Endometrial microvascular endothelial cells (primary cell): ENCODE measurements around the gene SALL1. TPM values are rescaled to one million over a fixed set of nuclear protein-coding genes. Genes with fewer than 3 reads are reported as not detected.

Source experiments
- in situ Hi-C: cut with HindIII; loops from 2 replicates; pipeline ENCODE4 v1.10.0; 2017; ENCODE audit warnings: low sequenced_read_pairs, low pct_unique_long_range_greater_than_20kb; ENCODE audit errors: inconsistent ontology term
- total RNA-seq: library from RNA; depleted of rRNA; stranded (reverse); fragments of >200 nt; gene quantifications from one replicate; pipeline ENCODE4 v1.2.3, GENCODE V29; 2015; ENCODE audit errors: inconsistent ontology term

The SALL1 gene
- total RNA-seq, 1 donor from 2014 or later: under 0.01 TPM

GRCh38 chr16:51159865-51160264, 8.8 kb upstream of the SALL1 start:
- in situ Hi-C loops: no loop called here

- in situ Hi-C loops: no loop called here
These were observed 8.2 kb upstream of the SALL1 start for GRCh38 chr16:51159296-51159695.

GRCh38 chr16:51157698-51158097, 6.6 kb upstream of the SALL1 start:
- in situ Hi-C loops: no loop called here

DNA sequence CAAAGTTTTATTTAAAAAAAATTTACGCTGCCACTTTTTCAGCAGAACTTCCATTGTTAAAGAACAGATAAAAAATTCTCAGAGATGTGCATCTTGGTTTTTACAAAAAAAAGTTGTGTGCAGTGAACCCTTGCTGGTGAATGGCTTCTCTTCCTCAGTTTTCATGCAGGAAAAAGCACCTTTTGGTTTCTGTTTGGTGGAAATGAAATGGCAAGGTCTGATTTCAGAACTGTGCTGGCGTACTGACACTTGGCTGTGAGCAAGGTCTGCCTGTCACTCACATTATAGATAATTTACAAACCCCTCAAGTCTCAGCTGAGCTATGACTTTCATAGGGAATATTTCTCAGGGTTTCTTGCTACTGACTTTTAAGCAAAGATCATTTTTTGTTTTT, 5.7 kb upstream of the SALL1 start:
- in situ Hi-C loops: no loop called here

GRCh38 chr16:51155820-51156806, 5.0 kb upstream of the SALL1 start:
- in situ Hi-C loops: no loop called here

- in situ Hi-C loops: no loop called here
These were observed 4.1 kb upstream of the SALL1 start for GRCh38 chr16:51155199-51155607.

- in situ Hi-C loops: no loop called here
These were observed 3.5 kb upstream of the SALL1 start for GRCh38 chr16:51154271-51155171.

DNA sequence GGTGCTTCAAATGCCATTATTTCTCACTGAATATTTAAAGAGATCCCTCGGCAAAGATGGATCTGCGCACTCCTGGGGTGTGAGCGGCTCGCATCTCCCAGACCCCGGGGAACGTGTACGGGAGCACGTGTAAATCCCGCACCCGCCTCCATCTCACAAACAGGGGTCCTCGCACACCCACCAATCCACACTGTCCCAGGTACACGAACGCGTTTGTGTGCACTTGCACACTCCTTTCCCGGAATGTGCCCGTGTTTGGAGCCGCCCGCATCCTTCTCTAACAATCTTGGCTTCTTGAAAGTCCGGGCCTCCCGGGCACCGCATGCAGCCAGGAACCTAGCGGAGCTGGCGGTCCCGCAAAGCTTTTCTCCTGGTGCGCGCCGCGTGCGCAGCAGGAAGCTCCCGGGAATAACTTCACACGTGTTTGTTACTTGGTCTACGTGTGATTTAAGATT, 2.5 kb upstream of the SALL1 start:
- in situ Hi-C loops: no loop called here

GRCh38 chr16:51152691-51153576, 1.9 kb upstream of the SALL1 start:
- in situ Hi-C loops: no loop called here

- in situ Hi-C loops: no loop called here
These were observed 1.0 kb upstream of the SALL1 start for GRCh38 chr16:51151961-51152663.

GRCh38 chr16:51151435-51151960, 428 bp upstream of the SALL1 start:
- in situ Hi-C loops: no loop called here

DNA sequence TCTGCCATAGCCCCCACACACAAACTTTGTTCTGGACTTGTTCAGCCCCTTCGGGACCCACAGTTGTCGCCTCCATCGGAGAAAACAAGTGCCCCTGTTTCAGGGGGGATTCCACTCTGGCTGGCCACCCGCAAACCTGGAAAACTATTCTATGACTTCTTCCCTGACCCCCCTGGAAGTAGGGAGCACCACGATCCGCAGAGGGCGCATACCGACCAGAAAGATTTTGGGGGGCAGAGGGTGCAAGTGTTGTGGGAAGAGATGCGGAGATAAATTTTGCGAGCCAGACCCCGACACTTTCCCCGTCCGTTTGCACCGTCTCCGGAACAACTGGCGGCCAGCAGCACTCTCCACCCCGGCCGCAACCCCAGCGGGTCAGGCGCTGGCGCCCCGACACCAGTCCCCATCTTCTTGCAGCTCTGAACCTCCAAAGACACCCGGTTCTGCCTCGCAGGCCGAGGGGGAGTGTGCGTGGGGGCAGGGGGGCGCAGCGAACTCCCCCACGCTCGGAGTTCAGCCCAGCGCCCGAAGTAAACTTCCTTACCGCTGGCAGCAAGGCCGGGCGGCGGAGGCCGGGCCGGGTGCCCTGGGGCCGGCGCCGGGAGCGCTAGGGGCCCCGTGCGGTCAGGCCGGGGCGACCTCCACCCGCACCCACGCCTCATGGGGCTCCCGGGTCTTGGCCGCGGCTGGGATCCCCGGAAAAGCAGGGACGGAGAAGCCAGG, 744 bp downstream of the SALL1 start:
- in situ Hi-C loops: no loop called here

- in situ Hi-C loops: no loop called here
These were observed 1.3 kb downstream of the SALL1 start for GRCh38 chr16:51149721-51150164.

DNA sequence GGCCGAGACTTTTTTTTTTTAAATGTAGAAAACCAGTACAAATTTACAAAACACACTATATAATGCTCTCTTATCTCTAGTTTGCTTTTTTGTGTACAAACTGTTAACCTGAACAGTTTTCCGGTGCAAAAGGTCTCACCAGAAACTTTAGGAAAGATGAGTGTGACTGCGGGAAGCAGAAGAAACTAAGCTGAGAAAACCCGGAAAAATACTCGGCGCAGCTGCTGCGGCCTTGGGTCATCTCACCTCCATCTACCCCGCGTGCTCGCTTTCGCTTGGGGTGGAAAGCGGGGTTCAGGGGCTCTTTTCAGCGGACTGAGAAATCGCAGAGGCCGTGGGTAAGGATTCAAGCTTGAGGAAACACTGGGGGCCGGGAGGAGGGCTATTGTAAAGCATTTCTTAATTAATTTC, 1.8 kb downstream of the SALL1 start:
- in situ Hi-C loops: no loop called here

- in situ Hi-C loops: no loop called here
These were observed 2.3 kb downstream of the SALL1 start for GRCh38 chr16:51148678-51149228.

GRCh38 chr16:51147776-51148677, 3.0 kb downstream of the SALL1 start:
- in situ Hi-C loops: no loop called here
